ENCODE results near the gene REXO4. TPM values are rescaled to one million over a fixed set of nuclear protein-coding genes. Genes with fewer than 3 reads are reported as not detected.

Gene REXO4
- total and polyA plus RNA-seq, 2 of the 13 experiments (the other 11 are each of a cell fraction or from before 2014, with no cell fraction given) = 18.5 to 30.4 TPM

GRCh38 chr9:133383438-133383837 is 34.4 kb downstream of the REXO4 start:
- ATAC-seq (no peak), DNase-seq (ENCODE audit: low spot score) (no peak), FAIRE-seq (no peak)
- Histone ChIP-seq H3K4me3 (replicated peaks in 1 of 3; ENCODE audit: insufficient read depth in 1 of 3, low read depth in 2 of 3, low read length in 3 of 3) (no peak overlapping the region), H3K4me2 (ENCODE audit: low read depth, low read length) (no peak overlapping the region), H3K27me3 (ENCODE audit: control insufficient read depth in 1 of 2, insufficient read depth in 2 of 2, low read length in 2 of 2) (no peaks in the 10 kb centered on the region), H3K36me3 (replicated peaks in 1 of 2; ENCODE audit: control insufficient read depth in 1 of 2, insufficient read depth in 2 of 2, low read length in 2 of 2) (no peaks in the 10 kb centered on the region), H3K9me3 (ENCODE audit: low read length) (peaks cover 10% of the 10 kb centered on the region; the same call in 1 of the 2 replicates), H3K9ac (ENCODE audit: insufficient read depth, low read depth, low read length) (no peak overlapping the region), H3K27ac (ENCODE audit: extremely low read length, insufficient read depth, low read length) (no peak overlapping the region), H4K20me1 (ENCODE audit: insufficient read depth, low read length) (no peaks in the 10 kb centered on the region), H3K4me1 (ENCODE audit: insufficient read depth, low read length) (peaks cover 65% of the 10 kb centered on the region), H2AFZ (ENCODE audit: low read length) (no peak overlapping the region), H3K79me2 (ENCODE audit: insufficient read depth, low read length) (no peaks in the 10 kb centered on the region)
- in situ Hi-C loops (cut with HindIII; ENCODE audit: extremely low pct_ligation_motif_present, low pct_unique_long_range_greater_than_20kb) (no loop called here), intact Hi-C loops (cut with micrococcal nuclease; ENCODE audit: unreplicated experiment) (loop anchor here (1.0 kb wide), 1 partner anchor 8 kb away; no protein-coding TSS in a partner anchor)
- ChIA-PET CTCF (ENCODE audit: low intra/inter-chr PET ratio, low total read pairs) (no interaction called here), POLR2A (interaction anchor here (3.7 kb wide), 1 partner anchor 35 kb away, joined by 18 read pairs; the partner anchor contains the start of genes MED22 and RPL7A)
- WGBS (ENCODE audit: low lambda C conversion rate) = 88% methylated on average over 3 of the region's 3 CpGs
- no peak for TF ChIP-seq ARNTL (CRISPR knock-in tag; IDR thresholded peaks at IDR 0.05)
- TF ChIP-seq CREB1 (IDR thresholded peaks at IDR 0.05) = peak; percentile 84
- no peak for TF ChIP-seq CREB1 (CRISPR knock-in tag; IDR thresholded peaks at IDR 0.05)
- TF ChIP-seq, protein P1, sequence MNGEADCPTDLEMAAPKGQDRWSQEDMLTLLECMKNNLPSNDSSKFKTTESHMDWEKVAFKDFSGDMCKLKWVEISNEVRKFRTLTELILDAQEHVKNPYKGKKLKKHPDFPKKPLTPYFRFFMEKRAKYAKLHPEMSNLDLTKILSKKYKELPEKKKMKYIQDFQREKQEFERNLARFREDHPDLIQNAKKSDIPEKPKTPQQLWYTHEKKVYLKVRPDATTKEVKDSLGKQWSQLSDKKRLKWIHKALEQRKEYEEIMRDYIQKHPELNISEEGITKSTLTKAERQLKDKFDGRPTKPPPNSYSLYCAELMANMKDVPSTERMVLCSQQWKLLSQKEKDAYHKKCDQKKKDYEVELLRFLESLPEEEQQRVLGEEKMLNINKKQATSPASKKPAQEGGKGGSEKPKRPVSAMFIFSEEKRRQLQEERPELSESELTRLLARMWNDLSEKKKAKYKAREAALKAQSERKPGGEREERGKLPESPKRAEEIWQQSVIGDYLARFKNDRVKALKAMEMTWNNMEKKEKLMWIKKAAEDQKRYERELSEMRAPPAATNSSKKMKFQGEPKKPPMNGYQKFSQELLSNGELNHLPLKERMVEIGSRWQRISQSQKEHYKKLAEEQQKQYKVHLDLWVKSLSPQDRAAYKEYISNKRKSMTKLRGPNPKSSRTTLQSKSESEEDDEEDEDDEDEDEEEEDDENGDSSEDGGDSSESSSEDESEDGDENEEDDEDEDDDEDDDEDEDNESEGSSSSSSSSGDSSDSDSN (CRISPR knock-in tag; IDR thresholded peaks at IDR 0.05) = no peak
- TF ChIP-seq, protein P2, sequence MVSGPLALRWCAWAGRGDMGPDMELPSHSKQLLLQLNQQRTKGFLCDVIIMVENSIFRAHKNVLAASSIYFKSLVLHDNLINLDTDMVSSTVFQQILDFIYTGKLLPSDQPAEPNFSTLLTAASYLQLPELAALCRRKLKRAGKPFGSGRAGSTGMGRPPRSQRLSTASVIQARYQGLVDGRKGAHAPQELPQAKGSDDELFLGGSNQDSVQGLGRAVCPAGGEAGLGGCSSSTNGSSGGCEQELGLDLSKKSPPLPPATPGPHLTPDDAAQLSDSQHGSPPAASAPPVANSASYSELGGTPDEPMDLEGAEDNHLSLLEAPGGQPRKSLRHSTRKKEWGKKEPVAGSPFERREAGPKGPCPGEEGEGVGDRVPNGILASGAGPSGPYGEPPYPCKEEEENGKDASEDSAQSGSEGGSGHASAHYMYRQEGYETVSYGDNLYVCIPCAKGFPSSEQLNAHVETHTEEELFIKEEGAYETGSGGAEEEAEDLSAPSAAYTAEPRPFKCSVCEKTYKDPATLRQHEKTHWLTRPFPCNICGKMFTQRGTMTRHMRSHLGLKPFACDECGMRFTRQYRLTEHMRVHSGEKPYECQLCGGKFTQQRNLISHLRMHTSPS (CRISPR knock-in tag; IDR thresholded peaks at IDR 0.05; ENCODE audit: low read depth) = no peak
- TF ChIP-seq ZFYVE20 (CRISPR knock-in tag; IDR thresholded peaks at IDR 0.05; ENCODE audit: borderline replicate concordance, low read depth) = 0 out of 2 replicates have a peak, but pooled peaks have one; percentile 38
- no TSS peak for BruUV-seq (replicated peaks)
